HepG2 (cell line): ENCODE data around the gene AGXT. TPM values are rescaled to one million over a fixed set of nuclear protein-coding genes. Genes with fewer than 3 reads are reported as not detected.
A peak's percentile ranks its signal among the peaks of the same experiment; 100 is the strongest.

ENCODE experiments used
- ASH2L ChIP-seq: fragments of 300-600, 200-600 bp; sonication (generic); IDR thresholded peaks from 2 replicates; pipeline ENCODE4 v1.7.0; 2017; ENCODE audit warnings: low read depth, mild to moderate bottlenecking, moderate library complexity, mixed read lengths, low read length; ENCODE audit not compliant: insufficient read length
- EHMT2 ChIP-seq: fragments of 200-600 bp; sonication (generic); IDR thresholded peaks from 2 replicates; pipeline ENCODE4 v1.7.0; 2017; ENCODE audit warnings: antibody characterized with exemption, low read depth, low read length, borderline replicate concordance
- GFI1 ChIP-seq: sonication (generic); formaldehyde crosslinking; IDR thresholded peaks from 2 replicates; pipeline ENCODE4 v1.5.0; 2020; ENCODE audit warnings: missing genetic modification reagents, mild to moderate bottlenecking, borderline replicate concordance
- NRL ChIP-seq: sonication (generic); formaldehyde crosslinking; IDR thresholded peaks from 2 replicates; pipeline ENCODE4 v1.5.0; 2020; ENCODE audit warnings: missing genetic modification reagents, mild to moderate bottlenecking, moderate library complexity, borderline replicate concordance
- SMARCC2 ChIP-seq: fragments of 450-650 bp; IDR thresholded peaks from 2 replicates; pipeline ENCODE4 v1.6.1; 2017; ENCODE audit warnings: antibody characterized with exemption, mild to moderate bottlenecking
- TOPORS ChIP-seq: sonication (generic); formaldehyde crosslinking; IDR thresholded peaks from 2 replicates; pipeline ENCODE4 v1.8.0; 2023; ENCODE audit warnings: mild to moderate bottlenecking, missing genetic modification reagents
- ZKSCAN8 ChIP-seq: IDR thresholded peaks from 2 replicates; pipeline ENCODE4 v1.6.1; 2016; ENCODE audit warnings: borderline replicate concordance, missing genetic modification reagents, missing compliant biosample characterization
- ZNF230 ChIP-seq: sonication (generic); formaldehyde crosslinking; IDR thresholded peaks from 2 replicates; pipeline ENCODE4 v1.4.0; 2020; ENCODE audit warnings: mild to moderate bottlenecking, missing genetic modification reagents
- ZNF263 ChIP-seq: sonication (generic); formaldehyde crosslinking; IDR thresholded peaks from 2 replicates; pipeline ENCODE4 v1.4.0; 2020; ENCODE audit warnings: missing genetic modification reagents
- ZNF34 ChIP-seq: sonication (generic); formaldehyde crosslinking; IDR thresholded peaks from 2 replicates; pipeline ENCODE4 v1.4.0; 2020; ENCODE audit warnings: mild to moderate bottlenecking, missing genetic modification reagents, borderline replicate concordance
- ZNF549 ChIP-seq: sonication (generic); formaldehyde crosslinking; IDR thresholded peaks from 2 replicates; pipeline ENCODE4 v1.5.0; 2020; ENCODE audit warnings: missing genetic modification reagents
- polyA plus RNA-seq, 8 experiments: library from polyadenylated mRNA; depleted of rRNA in 3 of 8; stranded (reverse) in 7 of 8; unstranded in 1 of 8; fragments of >200 nt; fragmentation: Illumina TruSeq in 4 of 8; extraction: Trizol in 4 of 8; gene quantifications; 2 replicates each; pipeline versions ENCODE4 v1.2.1 to v1.2.3, GENCODE V29; 2011 to 2016; ENCODE audit warnings: low read depth in 4 of 8, missing spikeins in 1 of 8, mixed read lengths in 1 of 8; ENCODE audit not compliant: insufficient read depth in 1 of 8
- total RNA-seq, 5 experiments: library from RNA; depleted of rRNA; stranded (reverse); fragments of >200 nt; fragmentation: Illumina TruSeq; extraction: Trizol; gene quantifications; 2 replicates each; pipeline ENCODE4 v1.2.3, GENCODE V29; 2016; ENCODE audit warnings: low read depth in 1 of 5
- TF ChIP-seq, protein P1 (sequence below), 2 experiments: sonication (generic) in 1 of 2; formaldehyde crosslinking in 1 of 2; IDR thresholded peaks; 2 replicates each; pipeline versions ENCODE4 v1.4.0 to v1.6.1; 2016 to 2020; ENCODE audit warnings: borderline replicate concordance in 1 of 2, low read depth in 1 of 2, mild to moderate bottlenecking in 1 of 2, missing genetic modification reagents in 1 of 2
- TF ChIP-seq, protein P2 (sequence below): sonication (generic); formaldehyde crosslinking; IDR thresholded peaks from 2 replicates; pipeline ENCODE4 v1.5.1; 2020; ENCODE audit warnings: mild to moderate bottlenecking, missing genetic modification reagents, moderate library complexity
- TF ChIP-seq, protein P3 (sequence below): sonication (generic); formaldehyde crosslinking; IDR thresholded peaks from 2 replicates; pipeline ENCODE4 v1.5.0; 2020; ENCODE audit warnings: missing genetic modification reagents
- TF ChIP-seq, protein P4 (sequence below): sonication (generic); formaldehyde crosslinking; IDR thresholded peaks from 2 replicates; pipeline ENCODE4 v1.5.0; 2020; ENCODE audit warnings: mild to moderate bottlenecking, missing genetic modification reagents

AGXT gene
- total and polyA plus RNA-seq, 2 of the 13 experiments (the other 11 are each of a cell fraction or from before 2014, with no cell fraction given), result 41.9 to 96.1 TPM

DNA sequence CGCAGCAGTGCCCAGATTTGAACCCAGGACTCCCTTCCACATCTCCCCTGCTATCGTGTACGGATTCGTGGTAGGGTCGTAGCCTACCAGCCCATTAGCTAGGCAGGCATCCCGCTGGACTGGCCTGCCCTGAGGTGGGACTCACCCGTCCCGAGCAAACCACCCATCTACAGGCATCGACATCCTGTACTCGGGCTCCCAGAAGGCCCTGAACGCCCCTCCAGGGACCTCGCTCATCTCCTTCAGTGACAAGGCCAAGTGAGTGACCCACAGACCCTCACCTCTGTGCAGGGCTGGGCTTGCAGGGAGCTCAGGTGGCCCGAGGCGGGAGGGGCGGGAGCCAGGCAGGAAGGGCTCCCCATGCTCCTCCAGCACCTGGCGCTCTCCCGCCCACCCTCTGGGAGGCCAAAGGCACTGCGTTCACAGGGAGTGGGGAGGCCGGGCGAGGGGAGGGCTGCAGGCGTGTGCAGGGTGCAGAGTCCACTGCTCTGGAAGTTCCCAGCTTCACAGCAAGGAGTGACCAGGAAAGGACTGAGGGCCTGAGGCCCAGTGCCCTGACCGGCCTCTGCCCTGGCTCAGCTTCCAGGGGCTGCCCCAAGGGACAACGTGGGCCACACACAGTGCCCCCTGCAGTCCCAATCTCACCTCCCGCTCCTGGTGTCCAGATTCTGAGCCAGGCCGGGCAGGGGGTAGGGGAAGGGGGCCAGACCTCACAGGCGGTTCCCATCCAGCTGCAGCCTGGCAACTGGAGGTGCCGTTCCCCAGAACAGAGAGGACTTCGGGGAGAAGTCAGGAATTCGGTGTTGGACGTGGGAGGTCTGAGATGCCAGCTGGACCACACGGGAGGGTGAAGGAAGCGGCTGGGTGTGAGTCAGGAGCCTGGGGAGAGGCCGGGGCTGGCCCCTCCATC, 5.4 kb downstream of the AGXT start (continued):
- TF ChIP-seq, protein P1, sequence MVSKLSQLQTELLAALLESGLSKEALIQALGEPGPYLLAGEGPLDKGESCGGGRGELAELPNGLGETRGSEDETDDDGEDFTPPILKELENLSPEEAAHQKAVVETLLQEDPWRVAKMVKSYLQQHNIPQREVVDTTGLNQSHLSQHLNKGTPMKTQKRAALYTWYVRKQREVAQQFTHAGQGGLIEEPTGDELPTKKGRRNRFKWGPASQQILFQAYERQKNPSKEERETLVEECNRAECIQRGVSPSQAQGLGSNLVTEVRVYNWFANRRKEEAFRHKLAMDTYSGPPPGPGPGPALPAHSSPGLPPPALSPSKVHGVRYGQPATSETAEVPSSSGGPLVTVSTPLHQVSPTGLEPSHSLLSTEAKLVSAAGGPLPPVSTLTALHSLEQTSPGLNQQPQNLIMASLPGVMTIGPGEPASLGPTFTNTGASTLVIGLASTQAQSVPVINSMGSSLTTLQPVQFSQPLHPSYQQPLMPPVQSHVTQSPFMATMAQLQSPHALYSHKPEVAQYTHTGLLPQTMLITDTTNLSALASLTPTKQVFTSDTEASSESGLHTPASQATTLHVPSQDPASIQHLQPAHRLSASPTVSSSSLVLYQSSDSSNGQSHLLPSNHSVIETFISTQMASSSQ (IDR thresholded peaks at IDR 0.05; ENCODE audit: low read depth), result peak; percentile 34; the same call in 1 of the 2 replicates
- TF ChIP-seq, protein P1 (CRISPR knock-in tag; IDR thresholded peaks at IDR 0.05; ENCODE audit: borderline replicate concordance), result no peak; the same call in none of the 2 replicates
- TF ChIP-seq ZKSCAN8 (peak; percentile 79), ZNF34 (no peak), ZNF549 (CRISPR knock-in tag) (no peak; the same call in 1 of the 2 replicates), EHMT2 (no peak), TOPORS (CRISPR knock-in tag) (peak; percentile 52; the same call in 1 of the 2 replicates), ASH2L (peak; percentile 54), ZNF230 (CRISPR knock-in tag) (peak; percentile 48; the same call in 1 of the 2 replicates), ZNF263 (CRISPR knock-in tag) (peak; percentile 99), SMARCC2 (no peak), NRL (peak; percentile 16; the same call in 1 of the 2 replicates), GFI1 (CRISPR knock-in tag) (peak; percentile 70; the same call in 1 of the 2 replicates)
- TF ChIP-seq, protein P2, sequence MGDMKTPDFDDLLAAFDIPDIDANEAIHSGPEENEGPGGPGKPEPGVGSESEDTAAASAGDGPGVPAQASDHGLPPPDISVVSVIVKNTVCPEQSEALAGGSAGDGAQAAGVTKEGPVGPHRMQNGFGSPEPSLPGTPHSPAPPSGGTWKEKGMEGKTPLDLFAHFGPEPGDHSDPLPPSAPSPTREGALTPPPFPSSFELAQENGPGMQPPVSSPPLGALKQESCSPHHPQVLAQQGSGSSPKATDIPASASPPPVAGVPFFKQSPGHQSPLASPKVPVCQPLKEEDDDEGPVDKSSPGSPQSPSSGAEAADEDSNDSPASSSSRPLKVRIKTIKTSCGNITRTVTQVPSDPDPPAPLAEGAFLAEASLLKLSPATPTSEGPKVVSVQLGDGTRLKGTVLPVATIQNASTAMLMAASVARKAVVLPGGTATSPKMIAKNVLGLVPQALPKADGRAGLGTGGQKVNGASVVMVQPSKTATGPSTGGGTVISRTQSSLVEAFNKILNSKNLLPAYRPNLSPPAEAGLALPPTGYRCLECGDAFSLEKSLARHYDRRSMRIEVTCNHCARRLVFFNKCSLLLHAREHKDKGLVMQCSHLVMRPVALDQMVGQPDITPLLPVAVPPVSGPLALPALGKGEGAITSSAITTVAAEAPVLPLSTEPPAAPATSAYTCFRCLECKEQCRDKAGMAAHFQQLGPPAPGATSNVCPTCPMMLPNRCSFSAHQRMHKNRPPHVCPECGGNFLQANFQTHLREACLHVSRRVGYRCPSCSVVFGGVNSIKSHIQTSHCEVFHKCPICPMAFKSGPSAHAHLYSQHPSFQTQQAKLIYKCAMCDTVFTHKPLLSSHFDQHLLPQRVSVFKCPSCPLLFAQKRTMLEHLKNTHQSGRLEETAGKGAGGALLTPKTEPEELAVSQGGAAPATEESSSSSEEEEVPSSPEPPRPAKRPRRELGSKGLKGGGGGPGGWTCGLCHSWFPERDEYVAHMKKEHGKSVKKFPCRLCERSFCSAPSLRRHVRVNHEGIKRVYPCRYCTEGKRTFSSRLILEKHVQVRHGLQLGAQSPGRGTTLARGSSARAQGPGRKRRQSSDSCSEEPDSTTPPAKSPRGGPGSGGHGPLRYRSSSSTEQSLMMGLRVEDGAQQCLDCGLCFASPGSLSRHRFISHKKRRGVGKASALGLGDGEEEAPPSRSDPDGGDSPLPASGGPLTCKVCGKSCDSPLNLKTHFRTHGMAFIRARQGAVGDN (CRISPR knock-in tag), result peak; percentile 100
- TF ChIP-seq, protein P3, sequence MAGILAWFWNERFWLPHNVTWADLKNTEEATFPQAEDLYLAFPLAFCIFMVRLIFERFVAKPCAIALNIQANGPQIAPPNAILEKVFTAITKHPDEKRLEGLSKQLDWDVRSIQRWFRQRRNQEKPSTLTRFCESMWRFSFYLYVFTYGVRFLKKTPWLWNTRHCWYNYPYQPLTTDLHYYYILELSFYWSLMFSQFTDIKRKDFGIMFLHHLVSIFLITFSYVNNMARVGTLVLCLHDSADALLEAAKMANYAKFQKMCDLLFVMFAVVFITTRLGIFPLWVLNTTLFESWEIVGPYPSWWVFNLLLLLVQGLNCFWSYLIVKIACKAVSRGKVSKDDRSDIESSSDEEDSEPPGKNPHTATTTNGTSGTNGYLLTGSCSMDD (CRISPR knock-in tag), result no peak
- TF ChIP-seq, protein P4, sequence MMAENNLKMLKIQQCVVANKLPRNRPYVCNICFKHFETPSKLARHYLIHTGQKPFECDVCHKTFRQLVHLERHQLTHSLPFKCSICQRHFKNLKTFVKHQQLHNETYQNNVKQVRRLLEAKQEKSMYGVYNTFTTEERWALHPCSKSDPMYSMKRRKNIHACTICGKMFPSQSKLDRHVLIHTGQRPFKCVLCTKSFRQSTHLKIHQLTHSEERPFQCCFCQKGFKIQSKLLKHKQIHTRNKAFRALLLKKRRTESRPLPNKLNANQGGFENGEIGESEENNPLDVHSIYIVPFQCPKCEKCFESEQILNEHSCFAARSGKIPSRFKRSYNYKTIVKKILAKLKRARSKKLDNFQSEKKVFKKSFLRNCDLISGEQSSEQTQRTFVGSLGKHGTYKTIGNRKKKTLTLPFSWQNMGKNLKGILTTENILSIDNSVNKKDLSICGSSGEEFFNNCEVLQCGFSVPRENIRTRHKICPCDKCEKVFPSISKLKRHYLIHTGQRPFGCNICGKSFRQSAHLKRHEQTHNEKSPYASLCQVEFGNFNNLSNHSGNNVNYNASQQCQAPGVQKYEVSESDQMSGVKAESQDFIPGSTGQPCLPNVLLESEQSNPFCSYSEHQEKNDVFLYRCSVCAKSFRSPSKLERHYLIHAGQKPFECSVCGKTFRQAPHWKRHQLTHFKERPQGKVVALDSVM (CRISPR knock-in tag), result peak; percentile 98
